A549 (cell line): Measurements from ENCODE around the gene NECAB3. TPM values are rescaled to one million over a fixed set of nuclear protein-coding genes. Genes with fewer than 3 reads are reported as not detected.

Experiments
- ATAC-seq, 2 experiments: fragments of 200-7000 bp in 1 of 2; fragments of >200 bp in 1 of 2; cut with Nextera tagmentation in 1 of 2; cut with Tn5 transposase in 1 of 2; 3 replicates each; pipeline versions ENCODE4 v1.8.0 to v1.9.1; 2018 to 2020; ENCODE audit warnings: mild to moderate bottlenecking in 1 of 2, moderate library complexity in 1 of 2
- CTCF ChIA-PET: fragments of 300-600 bp; sonication (Branson Sonifier 250); formaldehyde crosslinking; extraction: SDS; loops from one replicate; lab custom pipeline; 2021; ENCODE audit warnings: antibody characterized with exemption, inconsistent platforms; lab: Yijun Ruan, JAX
- POLR2A ChIA-PET: fragments of 350-600 bp; formaldehyde crosslinking; extraction: SDS; loops from one replicate; lab custom pipeline; 2021; ENCODE audit warnings: antibody characterized with exemption, inconsistent platforms; lab: Yijun Ruan, JAX
- DNase-seq, 2 experiments: peaks; one replicate each; pipeline versions ENCODE4 v3.0.0 to v3.0.0-alpha.2; 2011 to 2016; ENCODE audit warnings: low read depth in 1 of 2, low spot score in 1 of 2
- FAIRE-seq: peaks from 2 replicates; lab custom pipeline; 2011; peaks lifted over from hg19 to GRCh38; lab: Jason Lieb, UNC
- H3K27ac ChIP-seq, 2 experiments: fragments of >200 bp; sonication (Bioruptor Twin); formaldehyde crosslinking; 3 replicates each; pipeline ENCODE4 v1.5.1; 2016 to 2017
- H3K4me1 ChIP-seq: fragments of >200 bp; sonication (Bioruptor Twin); formaldehyde crosslinking; 3 replicates; pipeline ENCODE4 v1.6.1; 2016
- H3K4me2 ChIP-seq: fragments of >200 bp; sonication (Bioruptor Twin); formaldehyde crosslinking; 3 replicates; pipeline ENCODE4 v1.6.1; 2016
- H3K4me3 ChIP-seq: fragments of >200 bp; sonication (Bioruptor Twin); formaldehyde crosslinking; 3 replicates; pipeline ENCODE4 v1.5.1; 2016
- H3K9me3 ChIP-seq: fragments of >200 bp; sonication (Bioruptor Twin); formaldehyde crosslinking; 3 replicates; pipeline ENCODE4 v1.6.1; 2016
- BHLHE40 ChIP-seq: IDR thresholded peaks from 2 replicates; pipeline ENCODE4 v1.6.1; 2012; ENCODE audit warnings: low read depth, low read length, inconsistent platforms
- EHMT2 ChIP-seq: fragments of 200-600 bp; sonication (generic); IDR thresholded peaks from 2 replicates; pipeline ENCODE4 v1.6.1; 2016; ENCODE audit warnings: antibody characterized with exemption, low read depth, mild to moderate bottlenecking, moderate library complexity
- EP300 ChIP-seq, 2 experiments: fragments of >200 bp; sonication (Bioruptor Twin); formaldehyde crosslinking; IDR thresholded peaks; 2 replicates in 1 of 2; 3 replicates in 1 of 2; pipeline ENCODE4 v1.6.1; 2016 to 2017
- FOSL2 ChIP-seq, 2 experiments: fragments of 450-650 bp in 1 of 2; fragments of >200 bp in 1 of 2; sonication (Bioruptor Twin) in 1 of 2; formaldehyde crosslinking; IDR thresholded peaks; 2 replicates each; pipeline versions ENCODE4 v1.5.0 to v1.6.1; 2016 to 2020; ENCODE audit warnings: mild to moderate bottlenecking in 1 of 2, moderate library complexity in 1 of 2
- FOXS1 ChIP-seq: fragments of 250-450 bp; sonication (Bioruptor Pico); IDR thresholded peaks from 2 replicates; pipeline ENCODE4 v1.5.0; 2020; ENCODE audit warnings: mild to moderate bottlenecking, moderate library complexity
- HOXB13 ChIP-seq: fragments of 250-450 bp; sonication (Bioruptor Pico); IDR thresholded peaks from 2 replicates; pipeline ENCODE4 v1.5.0; 2020; ENCODE audit warnings: low read depth, mild to moderate bottlenecking, moderate library complexity
- KDM5A ChIP-seq: fragments of 200-600 bp; sonication (generic); IDR thresholded peaks from 2 replicates; pipeline ENCODE4 v1.6.1; 2016; ENCODE audit warnings: antibody characterized with exemption, mild to moderate bottlenecking
- MAFK ChIP-seq: fragments of 450-650 bp; IDR thresholded peaks from 2 replicates; pipeline ENCODE4 v1.6.1; 2014; ENCODE audit not compliant: partially characterized antibody
- POLR2A ChIP-seq: IDR thresholded peaks from 2 replicates; pipeline ENCODE4 v1.6.1; 2012; ENCODE audit warnings: mild to moderate bottlenecking, low read length
- POLR2AphosphoS2 ChIP-seq: conservative IDR thresholded peaks from 2 replicates; pipeline ENCODE4 v1.6.1; 2012; ENCODE audit warnings: low read length, improper control_type of control experiment, inconsistent platforms
- RFX5 ChIP-seq: fragments of 450-650 bp; IDR thresholded peaks from 2 replicates; pipeline ENCODE4 v1.7.1; 2014; ENCODE audit warnings: antibody characterized with exemption, mild to moderate bottlenecking, moderate library complexity
- SMC3 ChIP-seq: fragments of >200 bp; sonication (Bioruptor Twin); formaldehyde crosslinking; IDR thresholded peaks from 3 replicates; pipeline ENCODE4 v1.6.1; 2018; ENCODE audit warnings: inconsistent platforms
- TFCP2L1 ChIP-seq: fragments of 250-450 bp; sonication (Bioruptor Pico); IDR thresholded peaks from 2 replicates; pipeline ENCODE4 v1.5.0; 2021; ENCODE audit warnings: mild to moderate bottlenecking
- WGBS: methylation state at CpG from one replicate; pipeline ENCODE4 v1.1.6; 2017; ENCODE audit errors: missing lambda C conversion rate; 5-methylcytosine and 5-hydroxymethylcytosine counted together
- polyA plus RNA-seq, 4 experiments: library from polyadenylated mRNA; depleted of rRNA in 3 of 4; stranded (reverse); fragments of >200 nt; fragmentation: RNase III in 1 of 4; extraction: RNeasy Plus Mini Kit Qiagen cat#74134 plus additional on column Dnase treatment in 1 of 4; gene quantifications; 2 replicates in 3 of 4; 3 replicates in 1 of 4; pipeline ENCODE4 v1.2.3, GENCODE V29; 2011 to 2017
- TF ChIP-seq, protein P1 (sequence below): fragments of 250-450 bp; sonication (Bioruptor Pico); IDR thresholded peaks from 2 replicates; pipeline ENCODE4 v1.5.0; 2021; ENCODE audit warnings: mild to moderate bottlenecking, moderate library complexity, borderline replicate concordance
- TF ChIP-seq, protein P2 (sequence below): fragments of 250-450 bp; sonication (Bioruptor Pico); IDR thresholded peaks from 2 replicates; pipeline ENCODE4 v1.5.0; 2020; ENCODE audit warnings: low read depth, mild to moderate bottlenecking, moderate library complexity

Gene NECAB3
- polyA plus RNA-seq, 2 of the 4 experiments (the other 2 are of a cell fraction), result 9.3 to 19.3 TPM

DNA sequence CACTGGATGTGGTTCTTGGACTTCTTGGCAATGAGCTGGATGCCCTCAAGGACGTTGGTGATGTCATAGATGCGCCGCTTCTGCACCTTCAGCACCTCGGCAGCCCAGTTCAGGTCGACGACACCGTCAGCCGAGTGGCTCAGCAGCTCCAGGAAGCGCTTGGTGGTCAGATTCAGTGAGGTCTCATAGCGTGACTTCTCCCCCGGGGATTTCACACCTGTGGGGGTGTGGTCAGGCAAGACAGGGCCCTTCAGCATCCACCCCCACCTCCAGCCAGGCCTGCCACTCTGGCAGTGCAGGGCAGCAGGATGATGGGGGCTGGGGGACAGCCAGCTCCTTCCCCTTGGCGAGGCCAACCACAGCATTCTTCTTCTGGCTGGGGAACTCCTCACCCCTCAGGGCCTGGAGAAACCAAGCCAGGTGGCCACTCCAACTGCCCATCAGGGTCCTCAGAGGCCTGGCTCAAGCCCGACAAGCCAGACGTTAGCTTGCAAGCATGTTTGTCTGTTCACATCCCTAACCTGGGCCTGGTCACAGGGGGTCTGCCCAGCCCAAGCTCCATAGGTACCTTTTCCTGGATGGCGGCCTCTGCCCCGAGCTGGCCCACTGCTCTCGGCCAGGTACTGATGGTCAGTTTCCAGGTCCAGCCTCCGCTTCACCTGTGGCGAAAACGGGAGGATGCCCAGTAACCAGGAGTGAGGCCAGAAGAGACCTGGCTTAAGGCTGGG lies 5.7 kb upstream of the NECAB3 start:
- H3K4me3 ChIP-seq, result no peak overlapping the region
- ChIA-PET CTCF (interaction anchor here (0.6 to 2.0 kb wide), 9 partner anchors 9 to 222 kb away, joined by 3 to 5 read pairs (median 4); no protein-coding TSS in a partner anchor), POLR2A (interaction anchor here (1.4 kb wide), 1 partner anchor 52 kb away, joined by 4 read pairs; the partner anchor contains the start of gene ZNF341)
- no peak overlapping the region for H3K27ac ChIP-seq
- H3K4me1 ChIP-seq, result peaks cover 21% of the 10 kb centered on the region
- TF ChIP-seq, protein P1, sequence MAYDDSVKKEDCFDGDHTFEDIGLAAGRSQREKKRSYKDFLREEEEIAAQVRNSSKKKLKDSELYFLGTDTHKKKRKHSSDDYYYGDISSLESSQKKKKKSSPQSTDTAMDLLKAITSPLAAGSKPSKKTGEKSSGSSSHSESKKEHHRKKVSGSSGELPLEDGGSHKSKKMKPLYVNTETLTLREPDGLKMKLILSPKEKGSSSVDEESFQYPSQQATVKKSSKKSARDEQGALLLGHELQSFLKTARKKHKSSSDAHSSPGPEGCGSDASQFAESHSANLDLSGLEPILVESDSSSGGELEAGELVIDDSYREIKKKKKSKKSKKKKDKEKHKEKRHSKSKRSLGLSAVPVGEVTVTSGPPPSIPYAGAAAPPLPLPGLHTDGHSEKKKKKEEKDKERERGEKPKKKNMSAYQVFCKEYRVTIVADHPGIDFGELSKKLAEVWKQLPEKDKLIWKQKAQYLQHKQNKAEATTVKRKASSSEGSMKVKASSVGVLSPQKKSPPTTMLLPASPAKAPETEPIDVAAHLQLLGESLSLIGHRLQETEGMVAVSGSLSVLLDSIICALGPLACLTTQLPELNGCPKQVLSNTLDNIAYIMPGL (CRISPR knock-in tag), result no peak
- TF ChIP-seq FOXS1 (no peak), RFX5 (no peak), BHLHE40 (no peak), KDM5A (no peak)
- H3K4me2 ChIP-seq, result no peak overlapping the region
- ATAC-seq (no peak), DNase-seq (no peak), FAIRE-seq (no peak)
- WGBS, result 91% methylated on average over 19 of the region's 20 CpGs
- H3K9me3 ChIP-seq, result no peaks in the 10 kb centered on the region

DNA sequence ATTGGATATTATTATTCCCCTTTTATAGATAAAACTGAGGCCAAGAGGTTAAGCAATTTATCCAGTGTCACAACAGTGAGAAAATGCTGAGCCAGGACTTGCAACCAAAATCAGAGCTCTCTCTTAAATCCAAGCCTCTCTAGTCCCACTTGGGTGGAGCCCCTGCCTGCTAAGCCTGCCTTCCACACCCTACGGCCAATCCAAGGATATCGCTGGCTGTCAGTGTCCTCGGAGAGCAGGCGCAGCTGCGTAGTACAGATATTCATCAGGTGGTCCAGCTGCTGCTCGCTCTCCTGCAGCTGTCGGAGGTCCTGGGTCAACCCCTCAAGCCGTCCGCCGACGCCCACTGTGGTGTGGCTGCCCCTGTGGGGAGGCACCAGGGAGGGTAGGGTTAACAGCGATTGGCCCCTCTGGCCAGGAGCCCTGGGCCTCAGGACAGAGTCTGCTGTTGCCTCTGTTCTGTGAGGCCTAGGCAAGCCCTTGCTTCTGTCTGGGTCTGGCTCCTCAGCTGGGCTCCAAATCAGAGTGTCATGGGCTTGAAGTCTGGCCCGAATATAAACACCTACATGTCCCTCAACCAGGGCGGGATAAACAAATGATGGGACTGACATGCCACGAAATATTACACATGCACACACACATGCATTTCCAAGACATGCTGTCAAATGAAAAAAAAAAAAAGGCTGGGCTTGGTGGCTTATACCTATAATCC lies 3.9 kb upstream of the NECAB3 start:
- peaks cover 18% of the 10 kb centered on the region for H3K4me1 ChIP-seq
- 93% methylated on average over 15 of the region's 15 CpGs for WGBS
- no peak overlapping the region for H3K4me3 ChIP-seq
- no peak for DNase-seq
- no peak for FAIRE-seq
- ChIA-PET POLR2A (no interaction called here), CTCF (interaction anchor here (0.6 to 1.3 kb wide), 5 partner anchors 10 to 390 kb away, joined by 3 to 4 read pairs (median 3); partner anchors contain the start of gene C20orf144)
- no peak for ATAC-seq
- no peaks in the 10 kb centered on the region for H3K9me3 ChIP-seq
- TF ChIP-seq FOSL2 (IDR thresholded peaks at IDR 0.05) (no peak), FOSL2 (CRISPR knock-in tag; IDR thresholded peaks at IDR 0.05) (no peak), MAFK (peak; percentile 22)
- H3K27ac ChIP-seq, result no peak overlapping the region
- H3K4me2 ChIP-seq, result no peak overlapping the region

DNA sequence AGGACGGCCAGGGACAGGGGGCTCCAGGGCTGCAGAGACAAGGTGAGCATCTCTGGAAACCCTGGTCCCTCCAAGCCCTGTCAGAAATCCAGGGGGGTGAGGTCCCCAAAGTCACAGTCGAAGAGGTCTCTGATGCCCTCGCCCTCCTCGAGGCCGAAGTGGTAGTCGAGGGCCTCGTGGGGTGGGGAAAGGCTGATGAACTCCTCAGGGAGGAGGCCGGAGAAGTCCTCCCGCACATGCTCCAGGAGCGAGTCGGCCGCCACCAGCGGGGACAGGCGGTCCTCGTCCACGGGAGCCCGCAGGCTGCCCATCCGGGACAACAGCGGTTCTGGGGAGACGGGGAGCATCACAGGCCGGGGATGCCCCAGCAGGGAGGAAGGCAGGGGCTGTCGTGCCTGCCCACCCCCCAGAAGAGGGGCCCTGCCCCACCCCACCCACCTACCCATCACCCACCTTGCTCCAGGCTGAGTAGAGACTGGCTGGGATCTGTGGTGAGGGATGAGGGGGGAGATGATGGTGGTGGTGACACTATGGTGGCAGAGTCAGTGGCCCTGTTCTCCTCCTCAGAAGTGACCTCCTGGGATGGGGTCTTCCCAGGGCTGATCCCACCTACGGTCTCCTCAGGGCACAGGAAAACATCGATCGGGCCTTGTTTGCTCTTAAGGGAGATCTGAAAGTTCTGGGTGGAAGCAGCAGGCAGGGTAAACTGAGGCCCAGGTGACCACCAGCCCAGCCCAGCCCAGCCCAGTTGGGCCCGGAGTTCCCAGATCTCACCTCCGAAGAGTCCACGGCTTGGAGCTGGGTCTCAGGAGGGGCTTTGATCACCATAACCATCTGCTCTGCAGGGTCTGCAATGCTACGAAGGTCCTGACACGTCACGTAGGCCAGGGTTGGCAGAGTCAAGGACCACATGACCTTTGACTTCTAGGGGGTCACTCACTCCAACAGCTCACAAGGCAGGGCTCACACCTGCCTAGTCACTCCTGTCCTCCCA lies 2.7 kb upstream of the NECAB3 start:
- POLR2A ChIA-PET, result no interaction called here
- ATAC-seq (no peak), DNase-seq (no peak), FAIRE-seq (no peak)
- WGBS, result 94% methylated on average over 28 of the region's 31 CpGs
- Histone ChIP-seq H3K4me1 (peaks cover 23% of the 10 kb centered on the region), H3K4me2 (no peak overlapping the region), H3K27ac (no peak overlapping the region), H3K4me3 (no peak overlapping the region), H3K9me3 (no peaks in the 10 kb centered on the region)
- CTCF ChIA-PET, result interaction anchor here (0.6 to 2.6 kb wide), 3 partner anchors 8 to 391 kb away, joined by 3 to 8 read pairs (median 3); no protein-coding TSS in a partner anchor
- TF ChIP-seq TFCP2L1 (CRISPR knock-in tag), result no peak
- TF ChIP-seq, protein P2, sequence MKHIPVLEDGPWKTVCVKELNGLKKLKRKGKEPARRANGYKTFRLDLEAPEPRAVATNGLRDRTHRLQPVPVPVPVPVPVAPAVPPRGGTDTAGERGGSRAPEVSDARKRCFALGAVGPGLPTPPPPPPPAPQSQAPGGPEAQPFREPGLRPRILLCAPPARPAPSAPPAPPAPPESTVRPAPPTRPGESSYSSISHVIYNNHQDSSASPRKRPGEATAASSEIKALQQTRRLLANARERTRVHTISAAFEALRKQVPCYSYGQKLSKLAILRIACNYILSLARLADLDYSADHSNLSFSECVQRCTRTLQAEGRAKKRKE (CRISPR knock-in tag), result no peak
- no peak for TF ChIP-seq POLR2AphosphoS2
- no peak for TF ChIP-seq EHMT2
- TF ChIP-seq SMC3, result no peak
- TF ChIP-seq EP300 (IDR thresholded peaks at IDR 0.05), result no peak
- TF ChIP-seq HOXB13, result no peak
- no peak for TF ChIP-seq POLR2A
